HepG2 (cell line): ENCODE results near the gene HSDL2. TPM values are rescaled to one million over a fixed set of nuclear protein-coding genes. Genes with fewer than 3 reads are reported as not detected.

Source experiments
- ATM ChIP-seq: fragments of 450-650 bp; IDR thresholded peaks from 2 replicates; pipeline ENCODE4 v1.7.1; 2017; ENCODE audit warnings: mild to moderate bottlenecking, borderline replicate concordance
- EHMT2 ChIP-seq: fragments of 200-600 bp; sonication (generic); IDR thresholded peaks from 2 replicates; pipeline ENCODE4 v1.7.0; 2017; ENCODE audit warnings: antibody characterized with exemption, low read depth, low read length, borderline replicate concordance
- GLI4 ChIP-seq: sonication (generic); formaldehyde crosslinking; IDR thresholded peaks from 2 replicates; pipeline ENCODE4 v1.5.1; 2020; ENCODE audit warnings: missing genetic modification reagents, mild to moderate bottlenecking, moderate library complexity, borderline replicate concordance
- KLF9 ChIP-seq: IDR thresholded peaks from 2 replicates; pipeline ENCODE4 v1.6.1; 2016; ENCODE audit warnings: low read depth
- MXD4 ChIP-seq: IDR thresholded peaks from 2 replicates; pipeline ENCODE4 v1.6.1; 2016; ENCODE audit warnings: mild to moderate bottlenecking, missing biosample characterization, missing genetic modification reagents
- NBN ChIP-seq: fragments of 450-650 bp; conservative IDR thresholded peaks from 2 replicates; pipeline ENCODE4 v1.6.1; 2017
- USF2 ChIP-seq, 2 experiments: sonication (generic) in 1 of 2; formaldehyde crosslinking in 1 of 2; IDR thresholded peaks; 2 replicates each; pipeline versions ENCODE4 v1.5.1 to v1.6.1; 2011 to 2020; ENCODE audit warnings: borderline replicate concordance in 1 of 2, low read depth in 1 of 2, low read length in 1 of 2, mild to moderate bottlenecking in 1 of 2, missing genetic modification reagents in 1 of 2, moderate library complexity in 1 of 2
- XRCC5 ChIP-seq: fragments of 200-400 bp; formaldehyde crosslinking; optimal IDR thresholded peaks from 2 replicates; pipeline ENCODE3; 2017; ENCODE audit warnings: mild to moderate bottlenecking, low read length
- ZNF281 ChIP-seq: sonication (generic); formaldehyde crosslinking; IDR thresholded peaks from 2 replicates; pipeline ENCODE4 v1.4.0; 2020; ENCODE audit warnings: missing genetic modification reagents, borderline replicate concordance
- ZNF407 ChIP-seq: sonication (generic); formaldehyde crosslinking; IDR thresholded peaks from one replicate; pipeline ENCODE4 v1.5.1; 2020; ENCODE audit warnings: mild to moderate bottlenecking, missing genetic modification reagents; ENCODE audit errors: not compliant biosample characterization
- ZNF512 ChIP-seq: sonication (generic); formaldehyde crosslinking; IDR thresholded peaks from 2 replicates; pipeline ENCODE4 v1.4.0; 2020; ENCODE audit warnings: mild to moderate bottlenecking, missing genetic modification reagents
- ZNF552 ChIP-seq: sonication (generic); formaldehyde crosslinking; IDR thresholded peaks from 2 replicates; pipeline ENCODE4 v1.9.0; 2022; ENCODE audit warnings: missing genetic modification reagents, mild to moderate bottlenecking, borderline replicate concordance
- ZSCAN21 ChIP-seq: sonication (generic); formaldehyde crosslinking; IDR thresholded peaks from 2 replicates; pipeline ENCODE4 v1.8.0; 2022; ENCODE audit warnings: mild to moderate bottlenecking, missing genetic modification reagents, moderate library complexity, borderline replicate concordance
- polyA plus RNA-seq, 8 experiments: library from polyadenylated mRNA; depleted of rRNA in 3 of 8; stranded (reverse) in 7 of 8; unstranded in 1 of 8; fragments of >200 nt; fragmentation: Illumina TruSeq in 4 of 8; extraction: Trizol in 4 of 8; gene quantifications; 2 replicates each; pipeline versions ENCODE4 v1.2.1 to v1.2.3, GENCODE V29; 2011 to 2016; ENCODE audit warnings: low read depth in 4 of 8, missing spikeins in 1 of 8, mixed read lengths in 1 of 8; ENCODE audit not compliant: insufficient read depth in 1 of 8
- total RNA-seq, 5 experiments: library from RNA; depleted of rRNA; stranded (reverse); fragments of >200 nt; fragmentation: Illumina TruSeq; extraction: Trizol; gene quantifications; 2 replicates each; pipeline ENCODE4 v1.2.3, GENCODE V29; 2016; ENCODE audit warnings: low read depth in 1 of 5

The HSDL2 gene
- total and polyA plus RNA-seq, 2 of the 13 experiments (the other 11 are each of a cell fraction or from before 2014, with no cell fraction given): 55.3 to 80.2 TPM

- TF ChIP-seq ZNF512 (no peak), MXD4 (CRISPR knock-in tag) (peak; percentile 77), NBN (no peak), ATM (no peak), ZSCAN21 (CRISPR knock-in tag) (no peak; the same call in 1 of the 2 replicates), ZNF552 (CRISPR knock-in tag) (no peak; the same call in 1 of the 2 replicates), ZNF281 (CRISPR knock-in tag) (peak; percentile 20; the same call in 1 of the 2 replicates), XRCC5 (peak; percentile 79), EHMT2 (no peak), USF2 (IDR thresholded peaks at IDR 0.05; ENCODE audit: low read depth, low read length) (no peak), USF2 (CRISPR knock-in tag; IDR thresholded peaks at IDR 0.05; ENCODE audit: borderline replicate concordance) (no peak), ZNF407 (no peak), KLF9 (CRISPR knock-in tag) (no peak), GLI4 (CRISPR knock-in tag) (peak; percentile 79; the same call in 1 of the 2 replicates)
Measured at GRCh38 chr9:112332977-112333638, 46.8 kb upstream of the HSDL2 start, which contains the start of gene PTBP3 (continued).
